Sigmoid colon (tissue), 7 donors: ENCODE data around the gene NCSTN. TPM values are rescaled to one million over a fixed set of nuclear protein-coding genes. Genes with fewer than 3 reads are reported as not detected.
A peak's percentile ranks its signal among the peaks of the same experiment; 100 is the strongest.

Source experiments
- DNase-seq: peaks from one replicate; pipeline ENCODE4 v3.0.0-alpha.2; 2019
- H3K27ac ChIP-seq, 4 donors: fragments of 200-600 bp; sonication (generic); one replicate each; pipeline ENCODE4 v1.5.1; 2016 to 2019; ENCODE audit warnings: mild to moderate bottlenecking in 1 of 4
- H3K27me3 ChIP-seq, 3 donors: fragments of 200-600 bp; sonication (generic); one replicate each; pipeline ENCODE4 v1.5.1; 2019; ENCODE audit warnings: mild to moderate bottlenecking in 1 of 3
- H3K36me3 ChIP-seq, 4 donors: fragments of 200-600 bp; sonication (generic); one replicate each; pipeline ENCODE4 v1.5.1; 2016 to 2019
- H3K4me1 ChIP-seq, 4 donors: fragments of 200-600 bp; sonication (generic); one replicate each; pipeline ENCODE4 v1.5.1; 2017 to 2019
- H3K4me3 ChIP-seq, 4 donors: fragments of 200-600 bp; sonication (generic); one replicate each; pipeline ENCODE4 v1.5.1; 2017 to 2019; ENCODE audit warnings: mild to moderate bottlenecking in 2 of 4, moderate library complexity in 1 of 4
- H3K9me3 ChIP-seq, 4 donors: fragments of 200-600 bp in 3 of 4; sonication (generic) in 3 of 4; one replicate each; pipeline versions ENCODE4 v1.5.1 to v1.6.1; 2013 to 2019
- CTCF ChIP-seq, 4 experiments: fragments of 450-650 bp in 3 of 4; fragments of 200-600 bp in 1 of 4; IDR thresholded peaks; one replicate each; pipeline ENCODE4 v1.5.1; 2016 to 2019; ENCODE audit warnings: antibody characterized with exemption in 4 of 4, mild to moderate bottlenecking in 3 of 4, moderate library complexity in 2 of 4
- EP300 ChIP-seq, 4 donors: sonication (generic); formaldehyde crosslinking; IDR thresholded peaks; one replicate each; pipeline ENCODE4 v1.6.1; 2017; ENCODE audit warnings: antibody characterized with exemption in 4 of 4
- POLR2A ChIP-seq, 2 donors: fragments of 450-650 bp; IDR thresholded peaks; one replicate each; pipeline ENCODE4 v1.6.1; 2016; ENCODE audit warnings: antibody characterized with exemption in 2 of 2, mild to moderate bottlenecking in 2 of 2, moderate library complexity in 2 of 2
- POLR2AphosphoS5 ChIP-seq, 4 donors: sonication (generic); formaldehyde crosslinking; IDR thresholded peaks; one replicate each; pipeline ENCODE4 v1.6.1; 2017; ENCODE audit warnings: antibody characterized with exemption in 4 of 4
- WGBS, 2 donors: extraction: QIAGEN DNeasy Blood & Tissue Kit; methylation state at CpG; one replicate each; pipeline ENCODE4 v1.1.7; 2013; 5-methylcytosine and 5-hydroxymethylcytosine counted together
- intact Hi-C: fragments of 100-400 bp; cut with DNase I; formaldehyde crosslinking; loops from one replicate; pipeline ENCODE4 v1.15.1; 2023
- polyA plus RNA-seq, 3 donors: library from polyadenylated mRNA; stranded (reverse); fragments of 200-250 nt; gene quantifications; one replicate each; pipeline ENCODE4 v1.2.3, GENCODE V29; 2013
- total RNA-seq, 4 donors: library from RNA; depleted of rRNA; stranded (reverse); fragments of >200 nt; gene quantifications; one replicate each; pipeline ENCODE4 v1.1.0, GENCODE V29; 2016
- donor health status: healthy with polysubstance abuse.
- donor health status: Bipolar disorder and iron deficiency.
- donor health status: healthy.

NCSTN gene
- total RNA-seq = 10 to 100 TPM; 30.3 to 46.7 (median 39.0) TPM
- polyA plus RNA-seq = 10 to 100 TPM; 12.0 to 55.6 (median 19.4) TPM

GRCh38 chr1:160342953-160343869 lies at the start of gene NCSTN, which contains the start of gene COPA:
Gene NCSTN, plus strand, starts transcription at chr1:160343383. Its CDS starts 14 bp downstream, at chr1:160343397.
Gene COPA, minus strand, starts transcription at chr1:160343250. Its CDS starts 80 bp downstream, at chr1:160343170.
- Histone ChIP-seq H3K4me3 (peak within 1 kb of the TSS; percentile 68 to 84 (median 75)), H3K9me3 (no peaks in the 10 kb centered on the region), H3K27ac (peak within 1 kb of the TSS; percentile 78 to 92 (median 89)), H3K27me3 (no peaks in the 10 kb centered on the region), H3K4me1 (peaks cover 0 to 34% (median 21%) of the 10 kb centered on the region in 4 donors), H3K36me3 (peaks cover 0 to 47% (median 5%) of the 10 kb centered on the region in 4 donors)
- DNase-seq = peak; percentile 96
- 0 to 1% methylated on average over 58 of the region's 58 CpGs for WGBS, 2 donors
- intact Hi-C loops = loop anchor here (5.0 kb wide), 3 partner anchors 59 to 246 kb away; partner anchors contain the start of genes IGSF8, PEA15 and VANGL2
- peak; percentile 84 to 93 for TF ChIP-seq POLR2A (IDR thresholded peaks at IDR 0.05)
- no peak for TF ChIP-seq CTCF (IDR thresholded peaks at IDR 0.05)
- no peak for TF ChIP-seq EP300 (IDR thresholded peaks at IDR 0.05)
- TF ChIP-seq POLR2AphosphoS5 (IDR thresholded peaks at IDR 0.05) = peak; percentile 94 to 98 (median 96)

GRCh38 chr1:160296036-160296435 lies 47.1 kb upstream of the NCSTN start:
- Histone ChIP-seq H3K4me3 (no peak overlapping the region), H3K27ac (no peak overlapping the region), H3K4me1 (peaks cover 0 to 2% (median 2%) of the 10 kb centered on the region in 4 donors), H3K36me3 (peaks cover 33 to 100% (median 85%) of the 10 kb centered on the region in 4 donors), H3K9me3 (no peaks in the 10 kb centered on the region), H3K27me3 (no peaks in the 10 kb centered on the region)
- 96 to 97% methylated on average over 1 of the region's 1 CpG for WGBS, 2 donors
- DNase-seq = no peak
- intact Hi-C loops = no loop called here
- TF ChIP-seq POLR2A (IDR thresholded peaks at IDR 0.05) = no peak
- no peak for TF ChIP-seq CTCF (IDR thresholded peaks at IDR 0.05)
- no peak for TF ChIP-seq POLR2AphosphoS5 (IDR thresholded peaks at IDR 0.05)
- TF ChIP-seq EP300 (IDR thresholded peaks at IDR 0.05) = no peak

GRCh38 chr1:160300173-160300572 lies 43.0 kb upstream of the NCSTN start:
- intact Hi-C loops = no loop called here
- Histone ChIP-seq H3K9me3 (no peaks in the 10 kb centered on the region), H3K27me3 (no peaks in the 10 kb centered on the region), H3K4me3 (no peak overlapping the region), H3K27ac (no peak overlapping the region), H3K4me1 (no peaks in the 10 kb centered on the region), H3K36me3 (peaks cover 23 to 100% (median 67%) of the 10 kb centered on the region in 4 donors)
- 82 to 89% methylated on average over 7 of the region's 7 CpGs for WGBS, 2 donors
- no peak for DNase-seq
- TF ChIP-seq CTCF (IDR thresholded peaks at IDR 0.05) (no peak), POLR2A (IDR thresholded peaks at IDR 0.05) (no peak), EP300 (IDR thresholded peaks at IDR 0.05) (no peak), POLR2AphosphoS5 (IDR thresholded peaks at IDR 0.05) (no peak)

- WGBS, 2 donors = 88 to 94% methylated on average over 13 of the region's 13 CpGs
- H3K9me3 ChIP-seq = no peaks in the 10 kb centered on the region
- no peak overlapping the region for H3K27ac ChIP-seq
- no peak for DNase-seq
- intact Hi-C loops = no loop called here
- H3K36me3 ChIP-seq = peaks cover 69 to 100% (median 83%) of the 10 kb centered on the region in 4 donors
- H3K4me3 ChIP-seq = no peak overlapping the region
- no peaks in the 10 kb centered on the region for H3K4me1 ChIP-seq
- H3K27me3 ChIP-seq = no peaks in the 10 kb centered on the region
- no peak for TF ChIP-seq EP300 (IDR thresholded peaks at IDR 0.05)
- TF ChIP-seq CTCF (IDR thresholded peaks at IDR 0.05) = no peak
- no peak for TF ChIP-seq POLR2AphosphoS5 (IDR thresholded peaks at IDR 0.05)
- TF ChIP-seq POLR2A (IDR thresholded peaks at IDR 0.05) = no peak
These were observed 35.9 kb upstream of the NCSTN start for GRCh38 chr1:160307118-160307791.
